Uterus (tissue), 4 donors: ENCODE data around the gene LTB4R2. TPM values are rescaled to one million over a fixed set of nuclear protein-coding genes. Genes with fewer than 3 reads are reported as not detected.

Experiments used
- DNase-seq, 2 donors: peaks; one replicate each; pipeline ENCODE4 v3.0.0-alpha.2; 2019 to 2020
- H3K27ac ChIP-seq, 2 donors: fragments of 200-600 bp; sonication (generic); 1 replicate in 1 of 2; 2 replicates in 1 of 2; pipeline ENCODE4 v1.5.1; 2016 to 2018
- H3K27me3 ChIP-seq, 2 donors: fragments of 200-600 bp; sonication (generic); one replicate each; pipeline ENCODE4 v1.5.1; 2018 to 2019; ENCODE audit warnings: control low read depth in 1 of 2
- H3K36me3 ChIP-seq, 2 donors: fragments of 200-600 bp; sonication (generic); one replicate each; pipeline ENCODE4 v1.5.1; 2019; ENCODE audit warnings: control low read depth in 1 of 2
- H3K4me1 ChIP-seq, 2 donors: fragments of 200-600 bp; sonication (generic); one replicate each; pipeline ENCODE4 v1.5.1; 2018 to 2019; ENCODE audit warnings: control low read depth in 1 of 2
- H3K4me3 ChIP-seq, 2 donors: fragments of 200-600 bp; sonication (generic); 1 replicate in 1 of 2; 2 replicates in 1 of 2; pipeline ENCODE4 v1.5.1; 2018 to 2019; ENCODE audit warnings: mild to moderate bottlenecking in 1 of 2
- H3K9me3 ChIP-seq, 2 donors: fragments of 200-600 bp; sonication (generic); one replicate each; pipeline ENCODE4 v1.5.1; 2019; ENCODE audit warnings: control low read depth in 1 of 2
- POLR2A ChIP-seq, 2 donors: fragments of 450-650 bp; IDR thresholded peaks; one replicate each; pipeline ENCODE4 v1.6.1; 2016; ENCODE audit warnings: antibody characterized with exemption in 2 of 2, mild to moderate bottlenecking in 1 of 2, moderate library complexity in 1 of 2
- intact Hi-C: fragments of 100-400 bp; cut with DNase I; formaldehyde crosslinking; loops from one replicate; pipeline ENCODE4 v1.15.1; 2023; ENCODE audit warnings: low total_unique reads
- total RNA-seq, 4 donors: library from RNA; depleted of rRNA in 3 of 4; stranded (reverse); fragments of >200 nt in 3 of 4; gene quantifications; one replicate each; pipeline versions ENCODE4 v1.1.0 to v1.2.4, GENCODE V29; 2014 to 2023
- TF ChIP-seq, protein P1 (sequence below), 4 experiments: fragments of 200-600 bp in 2 of 4; fragments of 450-650 bp in 2 of 4; sonication (generic) in 2 of 4; IDR thresholded peaks; one replicate each; pipeline ENCODE4 v1.5.1; 2016 to 2019; ENCODE audit warnings: antibody characterized with exemption in 4 of 4, mild to moderate bottlenecking in 2 of 4, moderate library complexity in 1 of 4
- donor health status: DM: yes; HTN: yes; CAD: no.

LTB4R2 gene
- total RNA-seq, 4 donors from 2014 or later: 1.0 to 7.1 (median 5.6) TPM; not detected in 1

DNA sequence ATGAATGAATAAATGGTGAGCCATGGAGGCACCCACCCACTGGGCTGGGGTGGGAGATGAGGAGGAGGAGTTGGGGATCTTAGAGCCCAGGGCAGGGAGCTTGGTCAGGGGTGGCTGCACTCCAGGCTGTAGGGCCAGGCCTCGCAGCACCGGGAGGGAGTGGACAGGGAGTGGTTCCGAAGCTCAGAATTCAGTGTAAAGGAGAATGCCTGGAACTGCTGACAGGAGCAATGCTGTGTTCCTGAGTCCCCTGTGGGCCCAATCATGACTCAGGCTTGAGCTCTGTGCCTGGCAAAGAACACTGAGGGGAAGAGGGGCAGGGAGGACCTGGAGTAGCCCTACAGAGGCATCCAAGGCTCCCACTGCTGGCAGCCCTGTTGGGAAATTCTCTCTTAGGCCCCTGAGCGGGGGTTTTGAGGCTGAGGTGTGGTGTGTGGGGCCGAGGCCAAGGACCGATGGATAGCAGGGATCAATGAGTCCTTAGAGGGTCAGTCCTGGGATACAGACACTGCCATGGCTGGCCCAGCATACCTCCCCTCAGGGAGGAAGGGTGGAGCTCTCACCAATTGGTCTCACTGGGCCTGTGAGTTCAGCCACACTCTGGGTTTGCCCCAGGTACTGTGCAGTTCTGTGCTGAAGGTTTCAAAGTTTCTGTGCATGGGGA lies 29.0 kb upstream of the LTB4R2 start:
- TF ChIP-seq, protein P1, sequence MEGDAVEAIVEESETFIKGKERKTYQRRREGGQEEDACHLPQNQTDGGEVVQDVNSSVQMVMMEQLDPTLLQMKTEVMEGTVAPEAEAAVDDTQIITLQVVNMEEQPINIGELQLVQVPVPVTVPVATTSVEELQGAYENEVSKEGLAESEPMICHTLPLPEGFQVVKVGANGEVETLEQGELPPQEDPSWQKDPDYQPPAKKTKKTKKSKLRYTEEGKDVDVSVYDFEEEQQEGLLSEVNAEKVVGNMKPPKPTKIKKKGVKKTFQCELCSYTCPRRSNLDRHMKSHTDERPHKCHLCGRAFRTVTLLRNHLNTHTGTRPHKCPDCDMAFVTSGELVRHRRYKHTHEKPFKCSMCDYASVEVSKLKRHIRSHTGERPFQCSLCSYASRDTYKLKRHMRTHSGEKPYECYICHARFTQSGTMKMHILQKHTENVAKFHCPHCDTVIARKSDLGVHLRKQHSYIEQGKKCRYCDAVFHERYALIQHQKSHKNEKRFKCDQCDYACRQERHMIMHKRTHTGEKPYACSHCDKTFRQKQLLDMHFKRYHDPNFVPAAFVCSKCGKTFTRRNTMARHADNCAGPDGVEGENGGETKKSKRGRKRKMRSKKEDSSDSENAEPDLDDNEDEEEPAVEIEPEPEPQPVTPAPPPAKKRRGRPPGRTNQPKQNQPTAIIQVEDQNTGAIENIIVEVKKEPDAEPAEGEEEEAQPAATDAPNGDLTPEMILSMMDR (IDR thresholded peaks at IDR 0.05): no peak
- no peak for TF ChIP-seq POLR2A (IDR thresholded peaks at IDR 0.05)
- H3K9me3 ChIP-seq: no peaks in the 10 kb centered on the region
- intact Hi-C loops: no loop called here
- no peak for DNase-seq
- no peaks in the 10 kb centered on the region for H3K27me3 ChIP-seq
- H3K4me3 ChIP-seq: no peak overlapping the region
- H3K27ac ChIP-seq: no peak overlapping the region
- no peaks in the 10 kb centered on the region for H3K36me3 ChIP-seq
- H3K4me1 ChIP-seq: no peaks in the 10 kb centered on the region

DNA sequence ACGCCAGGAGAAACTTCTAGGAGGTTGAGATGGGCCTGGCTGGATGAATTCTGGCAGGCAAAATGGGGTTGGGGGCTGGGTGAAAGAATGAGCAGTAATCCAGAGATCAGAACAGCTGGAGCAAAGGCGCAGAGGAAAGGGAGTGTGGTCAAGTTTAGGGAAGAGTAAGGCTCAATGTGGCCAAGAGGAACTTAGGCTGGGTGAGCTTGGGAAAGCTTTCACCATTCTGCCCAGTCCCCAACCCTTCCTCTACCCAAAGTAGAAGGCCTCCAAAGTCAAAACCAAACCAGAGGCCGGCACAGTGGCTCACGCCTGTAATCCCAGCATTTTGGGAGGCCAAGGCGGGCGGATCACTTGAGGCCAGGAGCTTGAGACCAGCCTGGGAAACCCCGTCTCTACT lies 28.3 kb upstream of the LTB4R2 start:
- Histone ChIP-seq H3K27me3 (no peaks in the 10 kb centered on the region), H3K4me1 (no peaks in the 10 kb centered on the region), H3K36me3 (no peaks in the 10 kb centered on the region), H3K4me3 (no peak overlapping the region), H3K27ac (no peak overlapping the region), H3K9me3 (no peaks in the 10 kb centered on the region)
- TF ChIP-seq, protein P1 (IDR thresholded peaks at IDR 0.05): no peak
- TF ChIP-seq POLR2A (IDR thresholded peaks at IDR 0.05): no peak
- intact Hi-C loops: no loop called here
- DNase-seq: no peak

DNA sequence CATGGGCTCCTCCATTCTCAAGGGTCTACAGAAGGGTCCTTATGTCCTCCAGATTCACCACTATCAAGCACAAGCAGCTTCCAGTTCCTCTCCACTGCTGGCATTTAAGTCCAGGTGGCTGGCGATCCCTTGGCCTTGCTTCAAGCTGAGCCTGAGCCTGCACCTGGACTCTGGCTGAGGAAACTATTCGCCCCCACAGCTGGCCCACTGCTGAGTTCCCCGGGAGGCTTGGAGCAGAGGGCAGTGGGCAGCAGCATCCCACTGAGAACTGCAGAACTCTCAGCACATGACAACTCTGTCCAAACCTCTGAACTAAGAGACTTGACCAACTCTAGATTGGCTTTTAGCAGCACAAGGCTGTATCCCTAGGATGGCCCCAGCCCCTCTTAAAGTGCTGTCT lies 27.2 kb upstream of the LTB4R2 start:
- H3K4me3 ChIP-seq: no peak overlapping the region
- no peak overlapping the region for H3K27ac ChIP-seq
- intact Hi-C loops: no loop called here
- DNase-seq: no peak
- TF ChIP-seq, protein P1 (IDR thresholded peaks at IDR 0.05): no peak
- TF ChIP-seq POLR2A (IDR thresholded peaks at IDR 0.05): no peak
- H3K9me3 ChIP-seq: no peaks in the 10 kb centered on the region
- no peaks in the 10 kb centered on the region for H3K4me1 ChIP-seq
- no peaks in the 10 kb centered on the region for H3K36me3 ChIP-seq
- H3K27me3 ChIP-seq: no peaks in the 10 kb centered on the region

DNA sequence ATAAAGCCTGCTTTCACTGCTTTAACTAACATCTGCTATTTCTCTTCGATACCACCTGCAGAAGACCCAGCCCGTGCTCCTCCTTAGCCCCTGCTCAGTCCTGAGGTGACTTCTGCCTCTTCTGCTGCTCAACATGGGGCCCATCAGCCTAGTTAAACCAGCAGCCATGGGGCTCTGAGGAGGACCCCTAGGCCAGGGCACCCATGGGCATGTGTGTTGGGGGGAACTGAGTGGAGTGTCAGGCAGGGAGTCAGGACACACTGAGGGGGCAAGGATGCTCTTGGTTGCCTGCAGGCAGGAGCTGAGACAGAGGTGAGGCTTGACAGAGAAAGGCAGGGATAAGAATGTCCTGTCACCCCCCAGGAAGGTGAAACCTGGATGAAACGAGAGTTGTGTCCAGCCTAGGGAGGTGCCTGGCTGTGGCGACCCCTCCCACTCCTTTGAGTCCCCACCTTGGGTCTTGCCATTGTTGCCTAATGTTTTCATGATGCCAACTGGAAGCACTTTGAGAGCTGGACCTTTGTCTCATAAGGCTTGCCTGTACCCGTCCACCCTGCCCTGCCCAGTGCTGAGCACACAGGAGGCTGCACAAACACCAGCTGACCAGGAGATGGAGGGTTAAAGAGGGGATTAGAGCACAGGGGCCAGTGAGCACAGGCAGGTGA lies 26.0 kb upstream of the LTB4R2 start:
- intact Hi-C loops: no loop called here
- no peak for TF ChIP-seq POLR2A (IDR thresholded peaks at IDR 0.05)
- TF ChIP-seq, protein P1 (IDR thresholded peaks at IDR 0.05): no peak
- H3K4me1 ChIP-seq: no peaks in the 10 kb centered on the region
- no peak overlapping the region for H3K27ac ChIP-seq
- H3K27me3 ChIP-seq: no peaks in the 10 kb centered on the region
- H3K4me3 ChIP-seq: no peak overlapping the region
- DNase-seq: no peak
- no peaks in the 10 kb centered on the region for H3K36me3 ChIP-seq
- no peaks in the 10 kb centered on the region for H3K9me3 ChIP-seq

DNA sequence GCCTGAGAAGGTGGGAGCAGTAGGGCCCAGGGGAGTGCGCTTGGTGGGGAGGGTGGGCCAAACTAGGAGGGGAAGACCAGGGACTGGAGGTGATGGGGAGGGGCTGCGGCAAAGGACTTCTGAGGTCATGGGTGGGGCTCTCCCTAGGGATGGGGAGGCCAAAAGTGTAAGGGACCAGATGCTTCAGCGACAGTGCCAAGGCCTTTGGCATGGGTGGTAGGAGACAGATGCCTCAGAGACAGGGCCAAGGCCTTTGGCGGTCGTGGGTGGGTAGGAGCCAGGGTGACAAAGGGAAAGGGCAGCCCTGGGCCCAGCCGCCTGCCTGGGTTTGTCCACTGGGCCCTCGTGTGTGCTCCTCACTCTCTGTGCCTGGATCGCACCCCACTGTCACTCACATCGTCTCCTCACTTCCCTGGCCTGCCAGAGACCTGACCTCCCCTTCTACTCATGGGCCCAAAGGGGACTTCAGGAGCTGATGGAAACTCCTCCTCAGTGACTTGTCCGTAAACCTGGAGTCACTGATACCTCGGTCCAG lies 25.4 kb upstream of the LTB4R2 start:
- H3K4me3 ChIP-seq: no peak overlapping the region
- DNase-seq: no peak
- H3K9me3 ChIP-seq: no peaks in the 10 kb centered on the region
- intact Hi-C loops: no loop called here
- H3K4me1 ChIP-seq: no peaks in the 10 kb centered on the region
- TF ChIP-seq POLR2A (IDR thresholded peaks at IDR 0.05): no peak
- TF ChIP-seq, protein P1 (IDR thresholded peaks at IDR 0.05): no peak
- no peaks in the 10 kb centered on the region for H3K36me3 ChIP-seq
- H3K27me3 ChIP-seq: no peaks in the 10 kb centered on the region
- no peak overlapping the region for H3K27ac ChIP-seq
